Type B pancreatic cell (in vitro differentiated cells): ENCODE results near the gene SLC17A7. TPM values are rescaled to one million over a fixed set of nuclear protein-coding genes. Genes with fewer than 3 reads are reported as not detected.

Source experiments
- DNase-seq: peaks from one replicate; pipeline ENCODE4 v3.0.0; 2021; ENCODE audit warnings: mixed read lengths; ENCODE audit not compliant: unreplicated experiment; ENCODE audit errors: extremely low spot score
- H3K27ac Mint-ChIP-seq: 2 replicates; pipeline ENCODE4 v1.8.0; 2021; ENCODE audit warnings: mild to moderate bottlenecking, mixed read lengths
- H3K27me3 Mint-ChIP-seq: 2 replicates; pipeline ENCODE4 v1.8.0; 2021; ENCODE audit warnings: mixed read lengths
- H3K36me3 Mint-ChIP-seq: 2 replicates; pipeline ENCODE4 v1.8.0; 2021; ENCODE audit warnings: mixed read lengths
- H3K4me1 Mint-ChIP-seq: one replicate; pipeline ENCODE4 v1.8.0; 2021; ENCODE audit warnings: mixed read lengths; ENCODE audit not compliant: unreplicated experiment
- H3K4me3 Mint-ChIP-seq: 2 replicates; pipeline ENCODE4 v1.8.0; 2021; ENCODE audit warnings: mild to moderate bottlenecking, mixed read lengths
- H3K9me3 Mint-ChIP-seq: 2 replicates; pipeline ENCODE4 v1.8.0; 2021; ENCODE audit warnings: mixed read lengths
- long read RNA-seq: library from polyadenylated mRNA; unstranded; transcript quantifications from one replicate; pipeline ENCODE4 v2.0.0, GENCODE V29; 2020
- total RNA-seq: library from RNA; stranded (reverse); gene quantifications from 2 replicates; pipeline ENCODE4 v1.2.1, GENCODE V29; 2021; ENCODE audit warnings: low replicate concordance
- TF ChIP-seq, protein P1 (sequence below): fragments of 200-600 bp; sonication (generic); conservative IDR thresholded peaks from 2 replicates; pipeline ENCODE4 v1.5.0; 2021; ENCODE audit warnings: antibody characterized with exemption, mild to moderate bottlenecking

Gene SLC17A7
- 0.19 TPM in 1 of 2 replicates, not detected in the other for total RNA-seq
- long read RNA-seq, result 0 reads

DNA sequence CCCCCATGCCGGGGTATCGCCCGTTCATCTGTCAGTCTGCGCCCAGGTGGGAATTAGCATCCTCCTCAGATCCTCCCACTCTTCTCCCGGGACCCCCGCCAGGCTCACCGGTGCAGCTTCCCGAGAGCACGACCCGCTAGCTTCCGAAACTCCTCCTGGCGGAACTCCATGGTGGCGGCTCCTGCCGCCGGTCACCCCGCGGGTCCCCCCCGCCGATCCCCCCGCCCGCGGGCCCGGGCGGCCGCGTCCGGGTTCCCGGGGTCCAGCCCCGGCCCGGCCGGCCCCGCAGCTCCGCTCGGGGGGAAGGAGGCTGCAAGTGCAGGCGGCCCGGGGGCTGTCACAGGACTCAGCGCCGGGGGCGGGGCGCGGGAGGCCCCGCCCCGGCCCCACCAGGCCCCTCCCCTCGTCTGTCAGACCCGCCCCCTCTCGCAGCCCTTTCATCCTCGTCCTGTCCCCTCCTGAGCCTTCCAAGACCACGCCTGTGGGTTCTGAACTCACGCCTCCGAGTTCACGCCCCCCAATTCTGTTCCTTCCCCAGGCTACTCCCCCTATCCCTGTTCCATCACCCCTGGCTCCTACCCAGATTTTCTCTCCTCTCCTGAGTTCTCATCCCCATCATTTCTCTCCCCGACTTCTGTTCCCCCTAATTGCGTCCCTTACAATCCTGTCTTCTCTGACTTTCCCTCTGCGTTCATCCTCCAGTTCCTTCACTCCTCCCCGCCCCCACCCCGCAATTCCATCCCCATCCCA lies at the start of gene SLC17A7:
Gene SLC17A7 (minus strand): TSS at position 318 of the 750 bp plus-strand sequence. CDS start 148 bp downstream, at position 170.
- H3K4me1 Mint-ChIP-seq, result peaks cover 15% of the 10 kb centered on the region
- TF ChIP-seq, protein P1, sequence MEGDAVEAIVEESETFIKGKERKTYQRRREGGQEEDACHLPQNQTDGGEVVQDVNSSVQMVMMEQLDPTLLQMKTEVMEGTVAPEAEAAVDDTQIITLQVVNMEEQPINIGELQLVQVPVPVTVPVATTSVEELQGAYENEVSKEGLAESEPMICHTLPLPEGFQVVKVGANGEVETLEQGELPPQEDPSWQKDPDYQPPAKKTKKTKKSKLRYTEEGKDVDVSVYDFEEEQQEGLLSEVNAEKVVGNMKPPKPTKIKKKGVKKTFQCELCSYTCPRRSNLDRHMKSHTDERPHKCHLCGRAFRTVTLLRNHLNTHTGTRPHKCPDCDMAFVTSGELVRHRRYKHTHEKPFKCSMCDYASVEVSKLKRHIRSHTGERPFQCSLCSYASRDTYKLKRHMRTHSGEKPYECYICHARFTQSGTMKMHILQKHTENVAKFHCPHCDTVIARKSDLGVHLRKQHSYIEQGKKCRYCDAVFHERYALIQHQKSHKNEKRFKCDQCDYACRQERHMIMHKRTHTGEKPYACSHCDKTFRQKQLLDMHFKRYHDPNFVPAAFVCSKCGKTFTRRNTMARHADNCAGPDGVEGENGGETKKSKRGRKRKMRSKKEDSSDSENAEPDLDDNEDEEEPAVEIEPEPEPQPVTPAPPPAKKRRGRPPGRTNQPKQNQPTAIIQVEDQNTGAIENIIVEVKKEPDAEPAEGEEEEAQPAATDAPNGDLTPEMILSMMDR, result peak; percentile 17
- peak within 1 kb of the TSS; percentile 52 for H3K27ac Mint-ChIP-seq
- no peaks in the 10 kb centered on the region for H3K9me3 Mint-ChIP-seq
- peaks cover 63% of the 10 kb centered on the region for H3K27me3 Mint-ChIP-seq
- no peaks in the 10 kb centered on the region for H3K36me3 Mint-ChIP-seq
- peak within 1 kb of the TSS; percentile 88 for H3K4me3 Mint-ChIP-seq
- no peak for DNase-seq

DNA sequence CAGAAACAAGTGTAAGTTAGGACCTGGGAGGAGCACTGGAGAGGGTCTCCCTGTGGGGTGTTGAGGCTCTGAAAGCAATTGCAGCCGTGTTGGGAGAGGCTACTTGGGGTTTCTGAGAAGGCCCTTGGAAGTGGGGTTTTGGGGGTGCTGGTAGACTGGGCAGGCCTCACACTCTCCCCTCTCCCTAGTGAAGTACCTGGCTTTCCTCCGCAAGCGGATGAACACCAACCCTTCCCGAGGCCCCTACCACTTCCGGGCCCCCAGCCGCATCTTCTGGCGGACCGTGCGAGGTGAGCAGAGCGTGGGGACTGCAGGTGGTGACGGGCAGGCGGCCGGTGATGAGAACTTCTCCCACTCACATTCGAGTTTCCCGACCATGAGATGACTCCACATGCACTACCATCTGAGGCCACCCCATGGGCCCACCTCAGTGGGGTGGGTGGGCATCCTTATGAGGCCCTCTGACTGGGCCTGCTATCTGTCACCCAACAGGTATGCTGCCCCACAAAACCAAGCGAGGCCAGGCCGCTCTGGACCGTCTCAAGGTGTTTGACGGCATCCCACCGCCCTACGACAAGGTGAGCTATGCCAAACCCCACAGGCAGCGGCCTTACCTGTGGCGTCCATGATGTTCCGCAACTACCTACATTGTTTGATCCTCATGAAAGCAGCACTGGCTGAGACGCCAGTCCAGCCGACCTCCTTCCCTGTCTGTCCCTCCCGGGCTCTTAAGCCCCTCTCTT lies 49.1 kb upstream of the SLC17A7 start:
- peak overlapping the region; percentile 92 for H3K27ac Mint-ChIP-seq

DNA sequence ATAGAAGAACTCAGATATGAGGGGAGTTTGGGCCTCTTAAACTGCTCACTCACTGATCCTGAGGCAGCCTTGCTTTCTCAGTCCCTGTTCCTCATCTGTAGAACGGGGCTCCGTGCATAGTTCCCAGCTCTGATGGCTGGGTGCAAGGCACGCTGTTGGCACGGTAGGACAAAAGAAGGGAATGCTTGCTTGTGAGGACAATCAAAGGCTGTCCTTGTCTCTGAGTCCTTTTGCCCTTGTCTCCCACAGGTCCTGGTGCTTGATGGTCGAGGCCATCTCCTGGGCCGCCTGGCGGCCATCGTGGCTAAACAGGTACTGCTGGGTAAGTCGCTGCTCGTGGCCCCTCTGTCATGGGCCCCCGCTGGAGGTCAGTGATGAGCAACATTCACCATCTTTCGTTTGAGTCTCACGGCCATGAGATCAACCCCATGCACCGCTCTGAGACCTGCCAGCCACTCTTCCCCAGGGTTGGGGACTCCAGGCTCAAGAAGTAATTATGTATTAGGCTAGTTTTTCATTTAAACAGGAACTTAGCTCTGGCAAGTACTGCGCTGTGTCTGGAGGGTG lies 48.4 kb upstream of the SLC17A7 start:
- Mint-ChIP-seq H3K4me1 (peaks cover 11% of the 10 kb centered on the region), H3K9me3 (no peaks in the 10 kb centered on the region), H3K4me3 (peak overlapping the region; percentile 98), H3K27ac (peak overlapping the region; percentile 92), H3K36me3 (peaks cover 43% of the 10 kb centered on the region), H3K27me3 (peaks cover 3% of the 10 kb centered on the region)
- DNase-seq, result no peak
- TF ChIP-seq, protein P1, result no peak

More for the DNA sequence above, 49.1 kb upstream of the SLC17A7 start:
- H3K9me3 Mint-ChIP-seq, result no peaks in the 10 kb centered on the region
- peak overlapping the region; percentile 98 for H3K4me3 Mint-ChIP-seq
- peaks cover 3% of the 10 kb centered on the region for H3K27me3 Mint-ChIP-seq
- no peak for DNase-seq
- peaks cover 11% of the 10 kb centered on the region for H3K4me1 Mint-ChIP-seq
- peaks cover 43% of the 10 kb centered on the region for H3K36me3 Mint-ChIP-seq
- TF ChIP-seq, protein P1, result no peak

DNA sequence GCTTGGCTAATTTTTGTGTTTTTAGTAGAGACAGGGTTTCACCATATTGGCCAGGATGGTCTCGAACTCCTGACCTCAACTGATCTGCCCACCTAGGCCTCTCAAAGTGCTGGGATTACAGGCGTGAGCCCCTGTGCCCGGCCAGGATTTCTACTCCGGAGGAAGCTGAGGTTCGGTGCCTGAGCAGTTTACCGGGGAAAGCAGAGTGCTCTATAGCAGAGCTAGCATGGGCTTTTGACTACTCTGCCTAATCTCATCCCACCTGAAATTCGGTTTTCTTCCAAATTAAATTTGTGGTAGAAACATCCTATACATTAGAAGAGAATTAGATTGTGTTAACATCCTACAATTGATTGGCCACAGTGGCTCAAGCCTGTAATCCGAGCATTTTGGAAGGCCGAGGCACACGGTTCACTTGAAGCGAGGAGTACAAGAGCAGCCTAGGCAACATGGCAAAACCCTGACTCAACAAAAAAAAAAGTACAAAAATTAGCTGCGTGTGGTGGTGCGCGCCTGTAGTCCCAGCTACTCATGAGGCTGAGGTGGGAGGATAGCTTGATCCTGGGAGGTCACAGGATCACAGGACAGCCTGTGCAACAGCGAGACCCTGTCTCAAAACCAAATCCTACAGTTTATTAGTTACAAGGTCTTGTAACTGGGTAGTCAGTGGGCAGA lies 47.7 kb upstream of the SLC17A7 start:
- Mint-ChIP-seq H3K4me3 (peak overlapping the region; percentile 98), H3K27me3 (peaks cover 3% of the 10 kb centered on the region), H3K27ac (peak overlapping the region; percentile 92), H3K9me3 (no peaks in the 10 kb centered on the region), H3K36me3 (peaks cover 43% of the 10 kb centered on the region), H3K4me1 (peaks cover 11% of the 10 kb centered on the region)
- TF ChIP-seq, protein P1, result no peak
- no peak for DNase-seq
